ENCODE results near the gene OR1J2.
A peak's percentile ranks its signal among the peaks of the same experiment; 100 is the strongest.

Gene OR1J2, protein sequence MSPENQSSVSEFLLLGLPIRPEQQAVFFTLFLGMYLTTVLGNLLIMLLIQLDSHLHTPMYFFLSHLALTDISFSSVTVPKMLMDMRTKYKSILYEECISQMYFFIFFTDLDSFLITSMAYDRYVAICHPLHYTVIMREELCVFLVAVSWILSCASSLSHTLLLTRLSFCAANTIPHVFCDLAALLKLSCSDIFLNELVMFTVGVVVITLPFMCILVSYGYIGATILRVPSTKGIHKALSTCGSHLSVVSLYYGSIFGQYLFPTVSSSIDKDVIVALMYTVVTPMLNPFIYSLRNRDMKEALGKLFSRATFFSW
- total RNA-seq, result 0 to 0.07 (median 0) reads per million in 9 experiments

- ATAC-seq (replicated peaks) (no peak), DNase-seq (no peak)
- no peak within 1 kb of the TSS for H3K27ac Mint-ChIP-seq
- H3K9me3 Mint-ChIP-seq, result no peaks in the 10 kb centered on the region
- no peaks in the 10 kb centered on the region for H3K4me1 Mint-ChIP-seq (ENCODE audit: low read depth in 2 of 2)
- H3K36me3 Mint-ChIP-seq (ENCODE audit: insufficient read depth), result no peaks in the 10 kb centered on the region
- H3K27me3 Mint-ChIP-seq, result peaks cover 34 to 39% of the 10 kb centered on the region in 2 donors
- H3K4me3 Mint-ChIP-seq, result no peak within 1 kb of the TSS
Observed at GRCh38 chr9:122510502-122510901, at the start of gene OR1J2. Gene OR1J2, plus strand, starts transcription at chr9:122510802. Its CDS starts 0 bp downstream, at chr9:122510802.

GRCh38 chr9:122463828-122464632 lies 46.6 kb upstream of the OR1J2 start:
- Mint-ChIP-seq H3K27ac (peak overlapping the region; percentile 87 to 89), H3K4me3 (peak overlapping the region; percentile 77 to 84), H3K36me3 (ENCODE audit: insufficient read depth) (no peaks in the 10 kb centered on the region), H3K9me3 (no peaks in the 10 kb centered on the region), H3K27me3 (peaks cover 40 to 56% of the 10 kb centered on the region in 2 donors), H3K4me1 (ENCODE audit: low read depth in 2 of 2) (peaks cover 3 to 6% of the 10 kb centered on the region in 2 donors)
- peak in 1 of 3 experiments; percentile 5 for DNase-seq
- peak; percentile 47 for ATAC-seq (replicated peaks)

- H3K27me3 Mint-ChIP-seq, result peaks cover 48 to 63% of the 10 kb centered on the region in 2 donors
- no peaks in the 10 kb centered on the region for H3K9me3 Mint-ChIP-seq
- ATAC-seq (replicated peaks) (peak; percentile 81), DNase-seq (peak; percentile 54 to 65 (median 60))
- H3K36me3 Mint-ChIP-seq (ENCODE audit: insufficient read depth), result no peaks in the 10 kb centered on the region
- peak overlapping the region; percentile 77 to 84 for H3K4me3 Mint-ChIP-seq
- H3K27ac Mint-ChIP-seq, result peak overlapping the region; percentile 87 to 89
- peaks cover 3 to 6% of the 10 kb centered on the region in 2 donors for H3K4me1 Mint-ChIP-seq (ENCODE audit: low read depth in 2 of 2)
Observed at GRCh38 chr9:122464633-122465567, 45.7 kb upstream of the OR1J2 start.

DNA sequence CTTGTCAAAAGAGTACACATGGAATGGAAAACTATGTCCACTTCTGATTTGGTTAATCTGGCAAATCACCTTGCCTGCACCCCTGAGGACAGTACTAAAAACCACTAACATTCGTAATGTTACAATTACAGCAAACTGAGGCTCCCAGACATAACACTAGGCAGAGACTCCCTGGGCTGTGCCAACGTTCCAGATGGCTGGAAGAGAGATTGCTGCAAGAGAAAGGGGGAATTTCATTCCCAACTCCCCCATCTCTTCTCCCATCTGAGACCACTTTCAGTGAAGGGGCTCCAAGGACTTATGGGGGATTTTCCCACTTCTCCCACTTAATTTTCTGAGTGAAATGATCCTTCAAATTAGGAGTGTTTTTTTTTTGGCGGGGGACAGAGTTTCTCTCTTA lies 44.1 kb upstream of the OR1J2 start:
- Mint-ChIP-seq H3K9me3 (no peaks in the 10 kb centered on the region), H3K4me1 (ENCODE audit: low read depth in 2 of 2) (peaks cover 3 to 6% of the 10 kb centered on the region in 2 donors), H3K27me3 (peaks cover 40 to 50% of the 10 kb centered on the region in 2 donors), H3K4me3 (no peak overlapping the region), H3K36me3 (ENCODE audit: insufficient read depth) (no peaks in the 10 kb centered on the region), H3K27ac (no peak overlapping the region)
- DNase-seq (no peak), ATAC-seq (replicated peaks) (no peak)

GRCh38 chr9:122468735-122469134 lies 41.9 kb upstream of the OR1J2 start:
- Mint-ChIP-seq H3K4me3 (no peak overlapping the region), H3K4me1 (ENCODE audit: low read depth in 2 of 2) (peaks cover 2 to 6% of the 10 kb centered on the region in 2 donors), H3K27me3 (peaks cover 27 to 38% of the 10 kb centered on the region in 2 donors), H3K36me3 (ENCODE audit: insufficient read depth) (no peaks in the 10 kb centered on the region), H3K27ac (no peak overlapping the region), H3K9me3 (no peaks in the 10 kb centered on the region)
- ATAC-seq (replicated peaks) (no peak), DNase-seq (no peak)

- no peak for ATAC-seq (replicated peaks)
- Mint-ChIP-seq H3K36me3 (ENCODE audit: insufficient read depth) (no peaks in the 10 kb centered on the region), H3K27ac (no peak overlapping the region), H3K4me1 (ENCODE audit: low read depth in 2 of 2) (no peaks in the 10 kb centered on the region), H3K9me3 (no peaks in the 10 kb centered on the region), H3K27me3 (peaks cover 56 to 65% of the 10 kb centered on the region in 2 donors), H3K4me3 (no peak overlapping the region)
- DNase-seq, result no peak
Observed at GRCh38 chr9:122474561-122474960, 36.0 kb upstream of the OR1J2 start.

GRCh38 chr9:122475717-122476116 lies 34.9 kb upstream of the OR1J2 start:
- Mint-ChIP-seq H3K27ac (no peak overlapping the region), H3K36me3 (ENCODE audit: insufficient read depth) (no peaks in the 10 kb centered on the region), H3K4me3 (no peak overlapping the region), H3K27me3 (peaks cover 50 to 62% of the 10 kb centered on the region in 2 donors), H3K9me3 (no peaks in the 10 kb centered on the region), H3K4me1 (ENCODE audit: low read depth in 2 of 2) (no peaks in the 10 kb centered on the region)
- DNase-seq (no peak), ATAC-seq (replicated peaks) (no peak)

GRCh38 chr9:122477346-122477745 lies 33.3 kb upstream of the OR1J2 start:
- H3K9me3 Mint-ChIP-seq, result no peaks in the 10 kb centered on the region
- no peak overlapping the region for H3K27ac Mint-ChIP-seq
- peaks cover 60 to 62% of the 10 kb centered on the region in 2 donors for H3K27me3 Mint-ChIP-seq
- no peaks in the 10 kb centered on the region for H3K4me1 Mint-ChIP-seq (ENCODE audit: low read depth in 2 of 2)
- no peaks in the 10 kb centered on the region for H3K36me3 Mint-ChIP-seq (ENCODE audit: insufficient read depth)
- ATAC-seq (replicated peaks) (no peak), DNase-seq (no peak)
- H3K4me3 Mint-ChIP-seq, result no peak overlapping the region

GRCh38 chr9:122477826-122478225 lies 32.8 kb upstream of the OR1J2 start, which contains the start of gene OR1J1:
Gene OR1J1, minus strand, starts transcription at chr9:122477926. Its CDS starts 0 bp downstream, at chr9:122477926.
- Mint-ChIP-seq H3K36me3 (ENCODE audit: insufficient read depth) (no peaks in the 10 kb centered on the region), H3K9me3 (no peaks in the 10 kb centered on the region), H3K4me3 (no peak within 1 kb of the TSS), H3K27ac (no peak within 1 kb of the TSS), H3K4me1 (ENCODE audit: low read depth in 2 of 2) (no peaks in the 10 kb centered on the region), H3K27me3 (peaks cover 60% of the 10 kb centered on the region in 2 donors)
- DNase-seq (no peak), ATAC-seq (replicated peaks) (no peak)

- DNase-seq (no peak), ATAC-seq (replicated peaks) (no peak)
- H3K27ac Mint-ChIP-seq, result no peak overlapping the region
- no peak overlapping the region for H3K4me3 Mint-ChIP-seq
- H3K4me1 Mint-ChIP-seq (ENCODE audit: low read depth in 2 of 2), result no peaks in the 10 kb centered on the region
- H3K36me3 Mint-ChIP-seq (ENCODE audit: insufficient read depth), result no peaks in the 10 kb centered on the region
- peaks cover 50 to 58% of the 10 kb centered on the region in 2 donors for H3K27me3 Mint-ChIP-seq
- H3K9me3 Mint-ChIP-seq, result no peaks in the 10 kb centered on the region
Observed at GRCh38 chr9:122479062-122479461, 31.5 kb upstream of the OR1J2 start.

DNA sequence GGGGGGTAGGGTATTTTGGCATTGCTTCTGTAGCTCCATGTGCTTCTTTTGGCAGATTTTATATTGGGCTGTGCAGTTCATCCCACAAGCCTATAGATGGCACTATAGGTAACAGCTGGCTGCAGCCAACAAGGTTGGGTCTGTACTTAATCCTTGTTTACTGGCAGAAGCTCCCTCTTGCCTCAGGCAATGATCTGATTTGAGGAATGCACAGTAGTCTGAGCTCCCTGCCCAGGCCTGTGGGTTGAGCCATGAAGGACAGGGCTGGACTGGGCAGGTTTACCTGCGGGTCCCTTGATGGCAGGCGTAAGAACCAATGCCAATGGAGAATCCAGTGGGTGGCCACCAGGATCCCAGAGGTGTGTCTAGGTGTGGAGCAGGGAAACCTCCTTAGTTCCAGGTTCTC lies 11.7 kb upstream of the OR1J2 start:
- DNase-seq (peak in 2 of 3 experiments; percentile 13 to 17), ATAC-seq (replicated peaks) (peak; percentile 37)
- peaks cover 50 to 51% of the 10 kb centered on the region in 2 donors for H3K27me3 Mint-ChIP-seq
- H3K27ac Mint-ChIP-seq, result no peak overlapping the region
- no peaks in the 10 kb centered on the region for H3K36me3 Mint-ChIP-seq (ENCODE audit: insufficient read depth)
- no peak overlapping the region for H3K4me3 Mint-ChIP-seq
- no peaks in the 10 kb centered on the region for H3K9me3 Mint-ChIP-seq
- no peaks in the 10 kb centered on the region for H3K4me1 Mint-ChIP-seq (ENCODE audit: low read depth in 2 of 2)

DNA sequence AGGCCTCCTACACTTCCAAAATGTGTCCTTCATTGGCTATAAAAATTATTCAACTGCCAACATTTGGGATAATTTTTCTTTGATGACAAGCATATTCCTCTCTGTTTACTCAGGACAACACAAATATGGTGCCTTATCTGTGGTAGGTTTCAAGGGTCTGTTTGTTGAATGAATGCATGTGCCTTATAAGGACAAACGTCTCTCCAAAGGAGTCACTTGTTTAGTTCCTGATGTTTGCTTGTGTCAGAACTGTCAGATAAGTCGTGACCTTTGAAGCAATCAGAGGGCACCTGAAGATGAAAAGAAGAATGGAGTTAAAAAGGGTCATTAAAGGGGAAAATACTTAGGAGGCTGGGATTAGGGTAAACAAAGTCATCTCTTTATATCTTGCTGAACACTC lies 3.6 kb upstream of the OR1J2 start:
- H3K27ac Mint-ChIP-seq, result no peak overlapping the region
- no peaks in the 10 kb centered on the region for H3K4me1 Mint-ChIP-seq (ENCODE audit: low read depth in 2 of 2)
- no peak for DNase-seq
- H3K9me3 Mint-ChIP-seq, result no peaks in the 10 kb centered on the region
- H3K27me3 Mint-ChIP-seq, result peaks cover 27 to 45% of the 10 kb centered on the region in 2 donors
- ATAC-seq (replicated peaks), result no peak
- H3K36me3 Mint-ChIP-seq (ENCODE audit: insufficient read depth), result no peaks in the 10 kb centered on the region
- no peak overlapping the region for H3K4me3 Mint-ChIP-seq

DNA sequence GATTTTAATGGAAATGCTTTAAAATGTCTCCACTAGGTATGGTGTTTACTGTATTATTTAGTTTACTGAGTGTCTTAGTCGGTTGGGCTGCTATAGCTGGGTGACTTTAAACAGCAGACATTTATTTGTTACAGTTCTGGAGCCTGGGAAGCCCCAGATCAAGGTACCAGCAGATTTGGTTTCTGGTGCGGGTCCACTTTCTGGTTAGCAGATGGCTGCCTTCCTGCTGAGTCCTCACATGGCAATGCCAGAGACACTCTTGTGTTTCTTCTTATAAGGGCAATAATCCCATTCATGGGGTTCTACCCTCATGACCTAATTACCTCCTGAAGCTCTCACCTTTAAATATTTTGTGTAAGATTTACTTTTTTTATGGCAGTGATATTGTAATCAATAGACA lies 7.6 kb downstream of the OR1J2 start:
- peaks cover 13 to 23% of the 10 kb centered on the region in 2 donors for H3K27me3 Mint-ChIP-seq
- no peak for DNase-seq
- no peaks in the 10 kb centered on the region for H3K9me3 Mint-ChIP-seq
- ATAC-seq (replicated peaks), result no peak
- no peak overlapping the region for H3K27ac Mint-ChIP-seq
- no peak overlapping the region for H3K4me3 Mint-ChIP-seq
- H3K4me1 Mint-ChIP-seq (ENCODE audit: low read depth in 2 of 2), result no peaks in the 10 kb centered on the region
- no peaks in the 10 kb centered on the region for H3K36me3 Mint-ChIP-seq (ENCODE audit: insufficient read depth)

Data from effector memory CD8-positive, alpha-beta T cell (primary cell).